Natural killer cell treated with Interleukin-12 subunit alpha and Interleukin-12 subunit beta and Interleukin-15 and Interleukin-18, amount 100 ng/mL, for 72 hours (primary cell): ENCODE measurements around the gene TSPOAP1. TPM values are rescaled to one million over a fixed set of nuclear protein-coding genes. Genes with fewer than 3 reads are reported as not detected.

Experiments
- ATAC-seq, 2 donors: fragments of 150-1000 bp; cut with Tn5 transposase in 1 of 2; sonication (Bioruptor Pico), chemical (Tn5 transposase) in 1 of 2; 2 replicates each; pipeline ENCODE4 v1.10.0; 2021
- DNase-seq: peaks from one replicate; pipeline ENCODE4 v3.0.0; 2022; ENCODE audit warnings: low spot score
- H3K27ac Mint-ChIP-seq, 2 donors: 1 replicate in 1 of 2; 2 replicates in 1 of 2; pipeline ENCODE4 v1.8.0; 2022; ENCODE audit warnings: mixed read lengths in 2 of 2, mild to moderate bottlenecking in 1 of 2, moderate library complexity in 1 of 2
- H3K27me3 Mint-ChIP-seq, 2 donors: 1 replicate in 1 of 2; 2 replicates in 1 of 2; pipeline ENCODE4 v1.8.0; 2022; ENCODE audit warnings: mixed read lengths in 2 of 2
- H3K36me3 Mint-ChIP-seq: one replicate; pipeline ENCODE4 v1.8.0; 2022; ENCODE audit warnings: mixed read lengths
- H3K4me1 Mint-ChIP-seq, 2 donors: 1 replicate in 1 of 2; 2 replicates in 1 of 2; pipeline ENCODE4 v1.8.0; 2022; ENCODE audit warnings: low read depth in 2 of 2, mixed read lengths in 2 of 2, mild to moderate bottlenecking in 1 of 2
- H3K4me3 Mint-ChIP-seq: one replicate; pipeline ENCODE4 v1.8.0; 2022; ENCODE audit warnings: mixed read lengths
- H3K9me3 Mint-ChIP-seq: 2 replicates; pipeline ENCODE4 v1.8.0; 2022; ENCODE audit warnings: mixed read lengths
- total RNA-seq, 2 donors: library from RNA; stranded (reverse); gene quantifications; one replicate each; pipeline ENCODE4 v1.2.3, GENCODE V29; 2022

The TSPOAP1 gene
- total RNA-seq, 2 donors from 2014 or later: 54.0 to 82.3 TPM

DNA sequence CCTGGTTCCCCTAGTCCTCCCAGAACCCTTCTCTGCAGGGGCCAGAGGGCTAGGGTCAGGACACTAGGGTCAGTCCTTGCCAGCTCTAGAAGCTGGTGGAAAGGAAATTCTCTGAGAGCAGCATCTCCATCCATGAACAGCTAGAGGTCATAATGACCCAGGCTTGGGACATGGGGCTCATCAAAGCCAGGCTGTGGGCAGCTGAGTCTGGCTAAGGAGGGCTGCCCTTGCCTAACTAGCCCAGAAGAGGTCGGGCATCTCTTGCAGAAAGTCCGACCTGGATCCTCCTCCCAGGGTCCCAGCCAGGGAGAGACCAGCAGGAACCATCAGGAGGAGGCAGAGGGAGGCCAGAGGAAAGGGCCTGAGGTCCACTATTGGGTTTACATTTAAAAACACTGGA is 52.2 kb downstream of the TSPOAP1 start:
- ATAC-seq (no peak), DNase-seq (no peak)
- H3K27me3 Mint-ChIP-seq: peaks cover 0 to 19% of the 10 kb centered on the region in 2 donors
- no peak overlapping the region for H3K4me3 Mint-ChIP-seq
- H3K9me3 Mint-ChIP-seq: no peaks in the 10 kb centered on the region
- peaks cover 4 to 8% of the 10 kb centered on the region in 2 donors for H3K4me1 Mint-ChIP-seq
- no peaks in the 10 kb centered on the region for H3K36me3 Mint-ChIP-seq
- H3K27ac Mint-ChIP-seq: no peak overlapping the region

DNA sequence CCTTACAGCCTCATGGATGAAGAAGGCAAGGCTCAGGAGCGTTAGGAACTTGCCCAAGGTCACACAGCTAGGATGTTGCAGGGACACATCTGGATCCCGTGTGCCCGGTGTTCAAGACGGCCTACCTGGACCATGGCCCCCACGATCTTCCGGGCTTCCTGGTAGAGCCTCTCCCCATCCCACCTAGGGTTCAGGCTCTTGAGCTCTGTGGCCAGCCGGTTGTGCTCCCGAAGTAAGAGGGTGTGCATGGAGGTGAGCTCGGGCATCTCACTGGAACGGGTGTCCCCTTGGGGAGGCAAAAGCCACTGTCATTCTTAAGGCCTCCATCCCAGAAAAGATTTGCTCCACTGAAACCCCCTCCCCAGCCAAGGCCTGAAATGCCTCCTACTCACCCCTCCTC is 53.2 kb downstream of the TSPOAP1 start:
- Mint-ChIP-seq H3K36me3 (no peaks in the 10 kb centered on the region), H3K27me3 (peaks cover 0 to 19% of the 10 kb centered on the region in 2 donors), H3K9me3 (no peaks in the 10 kb centered on the region), H3K4me1 (peaks cover 4 to 8% of the 10 kb centered on the region in 2 donors), H3K4me3 (no peak overlapping the region), H3K27ac (no peak overlapping the region)
- ATAC-seq (no peak), DNase-seq (no peak)

DNA sequence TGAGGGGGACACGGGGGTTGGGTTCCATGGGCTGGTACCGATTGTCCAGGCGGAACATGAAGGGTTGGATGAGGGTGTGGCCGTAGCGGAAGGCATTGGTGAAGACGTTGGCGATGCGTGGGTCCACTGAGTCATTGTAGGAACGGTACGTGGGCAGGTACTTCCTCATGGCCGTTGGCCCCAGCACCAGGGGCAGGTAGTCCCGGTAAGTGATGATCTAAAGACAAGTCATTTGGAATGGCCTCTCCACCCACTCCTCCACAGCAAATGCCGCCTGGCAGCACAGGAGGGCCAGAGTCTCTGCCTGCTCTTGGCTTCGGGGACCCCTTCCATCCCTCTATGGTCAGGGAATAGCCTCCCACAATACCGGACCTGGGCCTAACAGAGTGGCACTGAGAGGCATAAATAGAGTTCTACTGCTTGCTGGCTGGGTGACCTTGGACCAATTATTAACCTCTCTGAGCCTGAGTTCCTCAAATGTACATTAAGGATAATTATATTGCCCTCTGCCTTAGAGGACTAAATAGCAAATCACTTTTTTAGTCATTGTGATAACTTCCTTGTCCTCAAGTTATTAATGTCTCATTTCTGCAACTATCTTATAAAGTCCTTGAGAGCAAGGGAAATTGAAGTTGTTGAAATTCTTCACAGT is 55.0 kb downstream of the TSPOAP1 start:
- DNase-seq (no peak), ATAC-seq (no peak)
- Mint-ChIP-seq H3K4me1 (peaks cover 0 to 2% of the 10 kb centered on the region in 2 donors), H3K27ac (no peak overlapping the region), H3K4me3 (no peak overlapping the region), H3K9me3 (no peaks in the 10 kb centered on the region), H3K27me3 (peaks cover 0 to 13% of the 10 kb centered on the region in 2 donors), H3K36me3 (no peaks in the 10 kb centered on the region)

GRCh38 chr17:58272367-58273280 is 56.0 kb downstream of the TSPOAP1 start:
- peaks cover 0 to 4% of the 10 kb centered on the region in 2 donors for H3K27me3 Mint-ChIP-seq
- no peaks in the 10 kb centered on the region for H3K9me3 Mint-ChIP-seq
- ATAC-seq: no peak

DNA sequence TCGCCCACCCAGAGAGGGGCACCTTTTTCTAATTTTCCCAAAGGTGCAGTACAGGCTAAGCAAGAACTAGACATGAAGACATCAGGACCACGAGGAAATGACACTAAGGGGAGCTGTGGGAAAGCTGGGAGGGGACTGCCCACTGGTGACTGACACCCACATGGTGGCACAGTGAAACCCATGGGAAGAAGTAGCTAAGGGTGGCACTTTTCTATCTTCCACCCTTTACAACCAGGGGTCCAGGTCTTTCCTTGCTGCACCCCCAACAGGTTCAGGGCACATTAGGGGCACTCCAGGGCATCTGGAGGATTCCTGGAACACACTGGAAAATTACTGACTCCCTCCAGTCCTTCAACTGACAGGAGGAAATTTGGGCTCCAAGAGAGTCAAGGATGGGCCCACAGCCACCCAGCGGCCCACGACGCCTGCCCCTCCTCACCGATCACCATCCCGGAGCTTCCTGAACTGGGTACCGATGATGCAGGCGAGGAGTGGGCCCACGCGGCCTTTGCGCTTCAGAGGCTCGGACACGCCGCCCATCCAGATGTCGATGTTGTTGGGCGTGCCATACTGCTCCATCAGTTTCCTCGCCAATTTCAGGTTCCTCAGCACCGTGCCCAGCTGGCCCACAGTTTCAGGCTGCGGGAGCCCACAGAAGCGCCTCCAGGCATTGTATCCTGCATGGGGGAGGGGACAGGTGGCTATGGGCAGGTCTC is 57.2 kb downstream of the TSPOAP1 start:
- Mint-ChIP-seq H3K27me3 (peaks cover 0 to 2% of the 10 kb centered on the region in 2 donors), H3K27ac (no peak overlapping the region), H3K9me3 (no peaks in the 10 kb centered on the region), H3K4me1 (no peaks in the 10 kb centered on the region), H3K4me3 (no peak overlapping the region), H3K36me3 (no peaks in the 10 kb centered on the region)
- no peak for ATAC-seq
- no peak for DNase-seq

More at GRCh38 chr17:58272367-58273280, 56.0 kb downstream of the TSPOAP1 start:
- Mint-ChIP-seq H3K27ac (peak overlapping the region in 1 of 2 donors; percentile 11), H3K36me3 (no peaks in the 10 kb centered on the region), H3K4me3 (no peak overlapping the region), H3K4me1 (no peaks in the 10 kb centered on the region)
- DNase-seq: no peak

DNA sequence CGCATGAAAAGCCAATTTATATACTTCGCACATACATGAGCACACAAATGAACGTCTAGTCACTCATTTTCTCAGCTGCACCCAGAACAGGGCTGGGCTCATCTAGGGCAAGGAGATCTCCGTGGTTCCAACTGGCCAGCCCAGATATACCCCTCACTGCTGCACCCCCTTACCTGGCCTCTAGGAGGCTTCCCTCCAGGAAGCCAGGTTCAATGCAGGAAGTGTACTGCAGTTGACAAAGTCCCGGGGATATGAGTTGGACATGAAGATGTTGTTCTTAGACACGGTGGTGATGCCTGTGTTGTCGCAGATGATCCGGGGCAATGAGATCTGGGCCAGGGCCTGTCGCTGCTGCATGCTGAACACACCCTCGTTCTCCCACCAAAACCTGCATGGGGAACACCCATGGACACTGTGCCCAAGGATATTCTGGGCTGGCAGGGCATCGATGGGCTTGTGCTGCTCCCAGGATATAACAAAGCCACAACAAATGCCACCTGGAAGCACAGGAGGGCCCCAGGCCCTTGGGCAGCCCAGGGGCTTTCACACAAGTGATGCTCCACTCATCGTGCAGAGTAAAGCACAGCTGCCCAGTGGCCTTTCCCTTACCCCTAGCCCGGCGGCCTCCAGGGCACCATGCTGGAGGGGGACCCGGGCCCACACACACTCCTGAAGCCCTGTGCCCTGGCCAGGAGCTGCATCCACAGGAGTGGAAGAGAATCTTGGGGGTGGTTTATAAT is 57.9 kb downstream of the TSPOAP1 start:
- Mint-ChIP-seq H3K4me3 (no peak overlapping the region), H3K4me1 (no peaks in the 10 kb centered on the region), H3K36me3 (no peaks in the 10 kb centered on the region), H3K27me3 (peaks cover 5 to 6% of the 10 kb centered on the region in 2 donors), H3K9me3 (no peaks in the 10 kb centered on the region), H3K27ac (no peak overlapping the region)
- ATAC-seq: no peak
- DNase-seq: no peak

GRCh38 chr17:58269557-58270291 is 58.9 kb downstream of the TSPOAP1 start:
- DNase-seq: no peak
- Mint-ChIP-seq H3K9me3 (no peaks in the 10 kb centered on the region), H3K36me3 (no peaks in the 10 kb centered on the region), H3K4me1 (no peaks in the 10 kb centered on the region), H3K4me3 (no peak overlapping the region), H3K27me3 (peaks cover 11 to 13% of the 10 kb centered on the region in 2 donors), H3K27ac (no peak overlapping the region)
- ATAC-seq: no peak

- ATAC-seq: no peak
- H3K4me3 Mint-ChIP-seq: no peak overlapping the region
- H3K27ac Mint-ChIP-seq: no peak overlapping the region
- peaks cover 18 to 20% of the 10 kb centered on the region in 2 donors for H3K27me3 Mint-ChIP-seq
- no peaks in the 10 kb centered on the region for H3K36me3 Mint-ChIP-seq
- no peaks in the 10 kb centered on the region for H3K9me3 Mint-ChIP-seq
- no peak for DNase-seq
- H3K4me1 Mint-ChIP-seq: no peaks in the 10 kb centered on the region
Observed at GRCh38 chr17:58268774-58269556, 59.6 kb downstream of the TSPOAP1 start.

- H3K4me3 Mint-ChIP-seq: no peak overlapping the region
- H3K4me1 Mint-ChIP-seq: no peaks in the 10 kb centered on the region
- peaks cover 20 to 25% of the 10 kb centered on the region in 2 donors for H3K27me3 Mint-ChIP-seq
- DNase-seq (no peak), ATAC-seq (no peak)
- H3K9me3 Mint-ChIP-seq: no peaks in the 10 kb centered on the region
- no peak overlapping the region for H3K27ac Mint-ChIP-seq
- H3K36me3 Mint-ChIP-seq: no peaks in the 10 kb centered on the region
Observed at GRCh38 chr17:58268326-58268725, 60.3 kb downstream of the TSPOAP1 start.

DNA sequence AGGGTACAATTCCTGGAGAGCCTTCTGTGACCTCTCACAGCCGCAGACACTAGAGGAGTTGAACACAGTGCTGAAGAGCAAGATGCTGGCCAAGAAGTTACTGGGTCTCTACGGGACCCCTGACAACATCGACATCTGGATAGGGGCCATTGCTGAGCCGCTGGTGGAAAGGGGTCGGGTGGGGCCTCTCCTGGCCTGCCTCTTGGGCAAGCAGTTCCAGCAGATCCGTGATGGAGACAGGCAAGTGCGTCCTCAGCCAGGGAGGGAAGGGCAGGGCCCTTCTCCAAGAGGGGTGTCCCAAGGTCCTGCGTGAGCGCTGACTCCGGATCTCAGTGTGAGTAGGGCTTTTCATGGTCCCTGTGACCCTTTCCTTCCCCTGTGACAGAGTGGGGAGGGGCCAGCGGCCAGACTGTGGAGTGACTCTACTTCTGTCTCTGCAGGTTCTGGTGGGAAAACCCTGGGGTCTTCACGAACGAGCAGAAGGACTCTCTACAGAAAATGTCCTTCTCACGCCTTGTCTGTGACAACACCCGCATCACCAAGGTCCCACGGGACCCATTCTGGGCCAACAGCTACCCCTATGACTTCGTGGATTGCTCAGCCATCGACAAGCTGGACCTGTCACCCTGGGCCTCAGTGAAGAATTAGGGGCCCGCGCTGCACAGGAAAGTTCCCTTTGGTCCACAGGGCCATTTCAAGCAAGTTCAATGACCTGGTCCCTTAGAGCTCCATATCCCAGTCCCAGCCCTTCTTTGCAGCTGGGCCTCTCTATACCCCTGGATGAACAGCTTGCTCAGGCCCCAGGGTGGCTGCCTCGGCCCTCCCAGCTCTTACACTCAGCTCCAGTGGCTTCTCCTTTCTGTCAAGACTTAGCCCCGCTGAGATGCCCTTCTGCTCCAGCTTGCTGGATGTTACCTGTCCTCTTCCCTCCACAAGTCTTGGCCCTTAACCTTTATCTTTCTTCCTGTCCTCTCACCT is 61.0 kb downstream of the TSPOAP1 start:
- no peak overlapping the region for H3K4me3 Mint-ChIP-seq
- H3K36me3 Mint-ChIP-seq: no peaks in the 10 kb centered on the region
- ATAC-seq (no peak), DNase-seq (no peak)
- H3K4me1 Mint-ChIP-seq: no peaks in the 10 kb centered on the region
- H3K9me3 Mint-ChIP-seq: no peaks in the 10 kb centered on the region
- H3K27ac Mint-ChIP-seq: no peak overlapping the region
- peaks cover 24 to 32% of the 10 kb centered on the region in 2 donors for H3K27me3 Mint-ChIP-seq
